GM23338 (cell line): ENCODE results near the gene XRRA1. TPM values are rescaled to one million over a fixed set of nuclear protein-coding genes. Genes with fewer than 3 reads are reported as not detected.

Experiments used
- ATAC-seq: fragments of 200-7000 bp; cut with Tn5 transposase; 3 replicates; pipeline ENCODE4 v1.9.1; 2020
- DNase-seq: peaks from one replicate; pipeline ENCODE4 v3.0.0-alpha.2; 2015; ENCODE audit warnings: low spot score
- H2AFZ ChIP-seq: fragments of 200-600 bp; sonication (generic); 2 replicates; pipeline ENCODE4 v1.8.0; 2016; ENCODE audit warnings: antibody characterized with exemption, mild to moderate bottlenecking, moderate library complexity
- H3F3A ChIP-seq: fragments of 200-600 bp; sonication (generic); replicated peaks from 2 replicates; pipeline ENCODE4 v1.8.0; 2017; ENCODE audit warnings: antibody characterized with exemption, mixed run types, low read depth
- H3K27ac ChIP-seq: fragments of 200-600 bp; sonication (generic); 2 replicates; pipeline ENCODE4 v1.6.1; 2016; ENCODE audit warnings: low read depth
- H3K27me3 ChIP-seq: fragments of 200-600 bp; sonication (generic); 2 replicates; pipeline ENCODE4 v1.8.0; 2016; ENCODE audit warnings: mild to moderate bottlenecking, mixed run types, moderate library complexity; ENCODE audit not compliant: insufficient read depth
- H3K36me3 ChIP-seq: fragments of 200-600 bp; sonication (generic); 2 replicates; pipeline ENCODE4 v1.8.0; 2016; ENCODE audit warnings: mild to moderate bottlenecking; ENCODE audit not compliant: insufficient read depth
- H3K4me1 ChIP-seq: fragments of 200-600 bp; sonication (generic); 2 replicates; pipeline ENCODE4 v1.8.0; 2016; ENCODE audit warnings: mild to moderate bottlenecking, moderate library complexity; ENCODE audit not compliant: insufficient read depth
- H3K4me2 ChIP-seq: fragments of 200-600 bp; sonication (generic); 2 replicates; pipeline ENCODE4 v1.7.1; 2017; ENCODE audit warnings: mixed run types
- H3K4me3 ChIP-seq: fragments of 200-600 bp; sonication (generic); 2 replicates; pipeline ENCODE4 v1.6.1; 2016; ENCODE audit warnings: mixed run types
- H3K79me2 ChIP-seq: fragments of 200-600 bp; sonication (generic); replicated peaks from 2 replicates; pipeline ENCODE4 v1.8.0; 2017; ENCODE audit warnings: mild to moderate bottlenecking; ENCODE audit not compliant: insufficient read depth
- H3K9me2 ChIP-seq: fragments of 200-600 bp; sonication (generic); 2 replicates; pipeline ENCODE4 v1.8.0; 2017; ENCODE audit not compliant: insufficient read depth
- H4K20me1 ChIP-seq: fragments of 200-600 bp; sonication (generic); replicated peaks from 2 replicates; pipeline ENCODE4 v1.8.0; 2017; ENCODE audit warnings: mild to moderate bottlenecking; ENCODE audit not compliant: insufficient read depth
- H3K27ac Mint-ChIP-seq: 2 replicates; pipeline ENCODE4 v1.8.0; 2020; ENCODE audit warnings: inconsistent platforms, mild to moderate bottlenecking, moderate library complexity, mixed read lengths
- H3K27me3 Mint-ChIP-seq: 3 replicates; pipeline ENCODE4 v1.8.0; 2022; ENCODE audit warnings: low read depth, mild to moderate bottlenecking, moderate library complexity, mixed read lengths, inconsistent platforms; ENCODE audit not compliant: insufficient read depth, poor library complexity
- H3K36me3 Mint-ChIP-seq: 3 replicates; pipeline ENCODE4 v1.8.0; 2021; ENCODE audit warnings: low read depth, mild to moderate bottlenecking, inconsistent platforms, moderate library complexity, mixed read lengths
- H3K4me1 Mint-ChIP-seq: 3 replicates; pipeline ENCODE4 v1.8.0; 2020; ENCODE audit warnings: mild to moderate bottlenecking, inconsistent platforms, mixed read lengths
- H3K4me3 Mint-ChIP-seq: 3 replicates; pipeline ENCODE4 v1.8.0; 2021; ENCODE audit warnings: moderate library complexity, mild to moderate bottlenecking, inconsistent platforms, mixed read lengths
- H3K9me3 Mint-ChIP-seq: 3 replicates; pipeline ENCODE4 v1.8.0; 2020; ENCODE audit warnings: moderate library complexity, mild to moderate bottlenecking, inconsistent platforms, mixed read lengths
- CREB1 ChIP-seq: fragments of 250-450 bp; sonication (Bioruptor Pico); IDR thresholded peaks from 2 replicates; pipeline ENCODE4 v1.5.0; 2020; ENCODE audit warnings: low read depth, mild to moderate bottlenecking, moderate library complexity
- EZH2phosphoT487 ChIP-seq: fragments of 200-600 bp; sonication (generic); IDR thresholded peaks from one replicate; pipeline ENCODE4 v1.8.1; 2018; ENCODE audit warnings: antibody characterized with exemption; ENCODE audit not compliant: unreplicated experiment
- JUNB ChIP-seq: IDR thresholded peaks from one replicate; pipeline ENCODE4 v1.6.1; 2016; ENCODE audit warnings: antibody characterized with exemption; ENCODE audit not compliant: unreplicated experiment
- NANOG ChIP-seq: IDR thresholded peaks from 2 replicates; pipeline ENCODE4 v1.6.1; 2016; ENCODE audit warnings: antibody characterized with exemption, borderline replicate concordance
- POLR2AphosphoS5 ChIP-seq: IDR thresholded peaks from 2 replicates; pipeline ENCODE4 v1.6.1; 2016; ENCODE audit warnings: antibody characterized with exemption, low read depth
- STAT1 ChIP-seq: IDR thresholded peaks from one replicate; pipeline ENCODE4 v1.6.1; 2016; ENCODE audit warnings: antibody characterized with exemption; ENCODE audit not compliant: unreplicated experiment
- ZNF331 ChIP-seq: fragments of 250-450 bp; sonication (Bioruptor Pico); IDR thresholded peaks from 2 replicates; pipeline ENCODE4 v1.5.0; 2020; ENCODE audit warnings: low read depth, mild to moderate bottlenecking, moderate library complexity
- ZNF462 ChIP-seq: fragments of 250-450 bp; sonication (Bioruptor Pico); IDR thresholded peaks from 2 replicates; pipeline ENCODE4 v1.5.0; 2020; ENCODE audit warnings: mild to moderate bottlenecking, moderate library complexity
- long read RNA-seq: library from polyadenylated mRNA; unstranded; transcript quantifications from one replicate; pipeline ENCODE4 v2.0.0, GENCODE V29; 2020; ENCODE audit not compliant: unreplicated experiment
- polyA plus RNA-seq: library from polyadenylated mRNA; unstranded; fragments of >200 nt; fragmentation: Nextera tagmentation; extraction: Ambion mirVana; gene quantifications from 2 replicates; pipeline ENCODE4 v1.2.1, GENCODE V29; 2016
- total RNA-seq: library from RNA; depleted of rRNA; stranded (reverse); fragments of >200 nt; shearing (Covaris generic); gene quantifications from 2 replicates; pipeline ENCODE4 v1.2.3, GENCODE V29; 2014; rRNA removed
- TF ChIP-seq, protein P1 (sequence below): IDR thresholded peaks from 2 replicates; pipeline ENCODE4 v1.6.1; 2016; ENCODE audit warnings: antibody characterized with exemption

Gene XRRA1
- 3.0 and 4.9 TPM in 2 replicates for total RNA-seq
- polyA plus RNA-seq, result 4.3 and 5.4 TPM in 2 replicates
- long read RNA-seq, partial matches to known transcripts, result 0 of 2 reads
- long read RNA-seq, other reads (novel, unspliced or antisense), result 2 of 2 reads

DNA sequence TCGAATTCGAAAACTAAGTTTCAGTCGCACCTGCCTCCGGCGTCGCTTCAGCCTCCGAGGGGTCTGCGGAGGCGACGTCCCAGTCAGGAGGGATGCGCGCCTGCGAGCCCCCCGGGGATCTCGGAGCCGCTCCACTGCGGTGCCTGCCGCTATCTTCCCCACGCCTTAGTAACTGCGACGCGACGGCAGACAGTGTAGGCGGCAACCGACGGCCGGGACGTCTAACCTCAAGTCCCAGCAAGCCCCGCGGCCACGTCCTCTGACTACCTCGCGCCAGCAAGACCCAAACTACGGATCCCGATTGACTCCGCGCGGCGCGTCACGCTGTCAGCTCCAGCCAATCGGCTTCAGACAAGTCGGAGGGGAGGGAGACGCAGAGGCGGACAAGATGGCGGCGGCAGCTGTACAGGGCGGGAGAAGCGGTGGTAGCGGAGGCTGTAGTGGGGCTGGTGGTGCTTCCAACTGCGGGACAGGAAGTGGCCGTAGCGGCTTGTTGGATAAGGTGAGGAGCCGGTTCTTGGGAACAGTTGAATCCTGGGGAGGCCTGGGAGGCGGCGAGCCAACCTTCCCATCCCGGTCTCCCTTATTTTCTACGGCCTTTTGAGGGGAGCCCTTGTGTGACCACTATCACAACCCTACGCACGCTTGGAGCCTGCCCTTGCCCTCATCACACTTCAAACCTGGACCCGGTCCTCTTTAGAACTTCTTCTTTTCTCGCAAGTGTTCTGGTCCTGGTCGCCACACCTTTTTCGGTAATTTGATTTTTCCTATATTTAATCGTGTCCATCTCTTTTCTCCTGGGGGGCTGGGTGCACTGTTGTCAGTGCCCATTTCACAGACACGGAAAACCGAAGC, at the start of gene XRRA1, which contains the start of gene SPCS2:
XRRA1 (minus strand) TSS at position 194 of the 855 bp plus-strand sequence. CDS start 8,213 bp downstream, outside the sequence.
SPCS2 (plus strand) TSS at position 369 of the 855 bp plus-strand sequence; CDS start at position 389, 20 bp downstream.
- peaks cover 49% of the 10 kb centered on the region for H3K79me2 ChIP-seq
- peak within 1 kb of the TSS; percentile 94 for H3K4me3 ChIP-seq
- peaks cover 7% of the 10 kb centered on the region; the same call in 2 of the 3 replicates for H3K4me1 Mint-ChIP-seq
- TF ChIP-seq JUNB, result no peak
- TF ChIP-seq CREB1 (CRISPR knock-in tag), result peak; percentile 90
- TF ChIP-seq POLR2AphosphoS5, result peak; percentile 92
- TF ChIP-seq, protein P1, sequence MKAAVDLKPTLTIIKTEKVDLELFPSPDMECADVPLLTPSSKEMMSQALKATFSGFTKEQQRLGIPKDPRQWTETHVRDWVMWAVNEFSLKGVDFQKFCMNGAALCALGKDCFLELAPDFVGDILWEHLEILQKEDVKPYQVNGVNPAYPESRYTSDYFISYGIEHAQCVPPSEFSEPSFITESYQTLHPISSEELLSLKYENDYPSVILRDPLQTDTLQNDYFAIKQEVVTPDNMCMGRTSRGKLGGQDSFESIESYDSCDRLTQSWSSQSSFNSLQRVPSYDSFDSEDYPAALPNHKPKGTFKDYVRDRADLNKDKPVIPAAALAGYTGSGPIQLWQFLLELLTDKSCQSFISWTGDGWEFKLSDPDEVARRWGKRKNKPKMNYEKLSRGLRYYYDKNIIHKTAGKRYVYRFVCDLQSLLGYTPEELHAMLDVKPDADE, result peak; percentile 95
- H3K36me3 Mint-ChIP-seq, result no peaks in the 10 kb centered on the region; the same call in 2 of the 3 replicates
- DNase-seq (peak; percentile 99), ATAC-seq (peak; percentile 98)
- H3K4me2 ChIP-seq, result peak within 1 kb of the TSS; percentile 91
- H3K9me3 Mint-ChIP-seq, result no peaks in the 10 kb centered on the region
- H4K20me1 ChIP-seq, result peaks cover 26% of the 10 kb centered on the region
- peak within 1 kb of the TSS; percentile 99 for H3K27ac Mint-ChIP-seq
- H3K4me3 Mint-ChIP-seq, result peak within 1 kb of the TSS; percentile 97
- no peaks in the 10 kb centered on the region for H3K27me3 ChIP-seq
- H3K9me2 ChIP-seq, result no peaks in the 10 kb centered on the region
- H3K27ac ChIP-seq, result 0 out of 2 replicates have a peak within 1 kb of the TSS, but pooled peaks have one; percentile 61
- peak within 1 kb of the TSS; percentile 70 for H2AFZ ChIP-seq
- H3F3A ChIP-seq, result no peaks in the 10 kb centered on the region
- H3K27me3 Mint-ChIP-seq, result peaks cover 6% of the 10 kb centered on the region
- H3K36me3 ChIP-seq, result 0 out of 2 replicates have a peak, but pooled peaks cover 2% of the 10 kb centered on the region
- H3K4me1 ChIP-seq, result peaks cover 12% of the 10 kb centered on the region; the same call in 1 of the 2 replicates

GRCh38 chr11:74992852-74993251, 44.0 kb upstream of the XRRA1 start:
- Histone ChIP-seq H3K27me3 (no peaks in the 10 kb centered on the region), H3F3A (0 out of 2 replicates have a peak, but pooled peaks cover 3% of the 10 kb centered on the region), H3K4me2 (no peak overlapping the region), H3K36me3 (peaks cover 10% of the 10 kb centered on the region), H3K4me1 (peaks cover 9% of the 10 kb centered on the region), H4K20me1 (peaks cover 12% of the 10 kb centered on the region; the same call in 1 of the 2 replicates), H3K79me2 (peaks cover 36% of the 10 kb centered on the region), H3K9me2 (no peaks in the 10 kb centered on the region), H2AFZ (no peak overlapping the region), H3K27ac (no peak overlapping the region), H3K4me3 (no peak overlapping the region)
- no peak for DNase-seq
- H3K27me3 Mint-ChIP-seq, result peaks cover 3% of the 10 kb centered on the region
- H3K4me3 Mint-ChIP-seq, result no peak overlapping the region
- no peak for ATAC-seq
- no peak overlapping the region for H3K27ac Mint-ChIP-seq
- H3K4me1 Mint-ChIP-seq, result peaks cover 9% of the 10 kb centered on the region
- H3K9me3 Mint-ChIP-seq, result no peaks in the 10 kb centered on the region
- H3K36me3 Mint-ChIP-seq, result peaks cover 7% of the 10 kb centered on the region; the same call in 1 of the 3 replicates
- TF ChIP-seq, protein P1, result no peak
- TF ChIP-seq EZH2phosphoT487 (no peak), POLR2AphosphoS5 (no peak), CREB1 (CRISPR knock-in tag) (no peak), STAT1 (no peak), ZNF331 (CRISPR knock-in tag) (no peak), NANOG (no peak), ZNF462 (CRISPR knock-in tag) (no peak)
